Central memory CD8-positive, alpha-beta T cell (primary cell): ENCODE data around the gene VWA1.

Experiments used
- ATAC-seq: fragments of 150-1000 bp; cut with Tn5 transposase; replicated peaks from 2 replicates; pipeline ENCODE4 v1.10.0; 2022; ENCODE audit warnings: mild to moderate bottlenecking, moderate FRiP score, moderate number of reproducible peaks; ENCODE audit not compliant: poor library complexity, severe bottlenecking; ENCODE audit errors: extremely low read depth
- DNase-seq, 2 donors: peaks; one replicate each; pipeline ENCODE4 v3.0.0; 2021; ENCODE audit warnings: low spot score in 2 of 2
- H3K27ac Mint-ChIP-seq: one replicate; pipeline ENCODE4 v1.8.0; 2022; ENCODE audit warnings: low read depth, mild to moderate bottlenecking, moderate library complexity, mixed read lengths
- H3K27me3 Mint-ChIP-seq: one replicate; pipeline ENCODE4 v1.8.0; 2022; ENCODE audit warnings: mixed read lengths
- H3K36me3 Mint-ChIP-seq: one replicate; pipeline ENCODE4 v1.8.0; 2022; ENCODE audit warnings: mild to moderate bottlenecking, moderate library complexity, mixed read lengths; ENCODE audit not compliant: insufficient read depth
- H3K4me1 Mint-ChIP-seq: one replicate; pipeline ENCODE4 v1.8.0; 2022; ENCODE audit warnings: mixed read lengths
- H3K4me3 Mint-ChIP-seq: one replicate; pipeline ENCODE4 v1.8.0; 2022; ENCODE audit warnings: mild to moderate bottlenecking, moderate library complexity, mixed read lengths
- H3K9me3 Mint-ChIP-seq: one replicate; pipeline ENCODE4 v1.8.0; 2022; ENCODE audit warnings: mixed read lengths

Gene VWA1

GRCh38 chr1:1429671-1430073, 5.8 kb upstream of the VWA1 start:
- peaks cover 38% of the 10 kb centered on the region for H3K27me3 Mint-ChIP-seq
- no peaks in the 10 kb centered on the region for H3K9me3 Mint-ChIP-seq
- no peak for ATAC-seq
- H3K36me3 Mint-ChIP-seq: no peaks in the 10 kb centered on the region
- no peak overlapping the region for H3K27ac Mint-ChIP-seq
- no peaks in the 10 kb centered on the region for H3K4me1 Mint-ChIP-seq
- no peak overlapping the region for H3K4me3 Mint-ChIP-seq
- DNase-seq: no peak

GRCh38 chr1:1430114-1430982, 5.1 kb upstream of the VWA1 start:
- ATAC-seq: no peak
- Mint-ChIP-seq H3K4me1 (no peaks in the 10 kb centered on the region), H3K9me3 (no peaks in the 10 kb centered on the region), H3K27me3 (peaks cover 39% of the 10 kb centered on the region), H3K4me3 (no peak overlapping the region), H3K27ac (no peak overlapping the region), H3K36me3 (no peaks in the 10 kb centered on the region)
- DNase-seq: no peak

GRCh38 chr1:1430992-1431844, 4.3 kb upstream of the VWA1 start:
- Mint-ChIP-seq H3K9me3 (no peaks in the 10 kb centered on the region), H3K27ac (no peak overlapping the region), H3K4me3 (no peak overlapping the region), H3K36me3 (no peaks in the 10 kb centered on the region), H3K27me3 (peaks cover 42% of the 10 kb centered on the region), H3K4me1 (no peaks in the 10 kb centered on the region)
- ATAC-seq: no peak
- DNase-seq: no peak

- Mint-ChIP-seq H3K9me3 (no peaks in the 10 kb centered on the region), H3K27ac (no peak overlapping the region), H3K4me1 (no peaks in the 10 kb centered on the region), H3K36me3 (no peaks in the 10 kb centered on the region), H3K27me3 (peaks cover 48% of the 10 kb centered on the region), H3K4me3 (no peak overlapping the region)
- no peak for DNase-seq
- no peak for ATAC-seq
Measured at GRCh38 chr1:1431845-1432273, 3.6 kb upstream of the VWA1 start.

GRCh38 chr1:1432274-1432950, 3.1 kb upstream of the VWA1 start:
- no peak overlapping the region for H3K4me3 Mint-ChIP-seq
- no peak for DNase-seq
- ATAC-seq: no peak

GRCh38 chr1:1432951-1433803, 2.3 kb upstream of the VWA1 start:
- no peaks in the 10 kb centered on the region for H3K36me3 Mint-ChIP-seq
- H3K4me1 Mint-ChIP-seq: no peaks in the 10 kb centered on the region
- no peak overlapping the region for H3K27ac Mint-ChIP-seq
- ATAC-seq (no peak), DNase-seq (no peak)
- no peak overlapping the region for H3K4me3 Mint-ChIP-seq
- no peaks in the 10 kb centered on the region for H3K9me3 Mint-ChIP-seq
- H3K27me3 Mint-ChIP-seq: peaks cover 46% of the 10 kb centered on the region

More at GRCh38 chr1:1432274-1432950, 3.1 kb upstream of the VWA1 start:
- Mint-ChIP-seq H3K4me1 (no peaks in the 10 kb centered on the region), H3K27ac (no peak overlapping the region), H3K9me3 (no peaks in the 10 kb centered on the region), H3K36me3 (no peaks in the 10 kb centered on the region), H3K27me3 (peaks cover 48% of the 10 kb centered on the region)

GRCh38 chr1:1433804-1434130, 1.7 kb upstream of the VWA1 start:
- Mint-ChIP-seq H3K36me3 (no peaks in the 10 kb centered on the region), H3K27ac (no peak overlapping the region), H3K27me3 (peaks cover 40% of the 10 kb centered on the region), H3K4me1 (no peaks in the 10 kb centered on the region), H3K4me3 (no peak overlapping the region), H3K9me3 (no peaks in the 10 kb centered on the region)
- DNase-seq (no peak), ATAC-seq (no peak)

- Mint-ChIP-seq H3K4me3 (no peak overlapping the region), H3K27me3 (peaks cover 38% of the 10 kb centered on the region), H3K9me3 (no peaks in the 10 kb centered on the region), H3K4me1 (no peaks in the 10 kb centered on the region), H3K27ac (no peak overlapping the region), H3K36me3 (no peaks in the 10 kb centered on the region)
- DNase-seq: no peak
- no peak for ATAC-seq
Measured at GRCh38 chr1:1434131-1434823, 1.2 kb upstream of the VWA1 start.

GRCh38 chr1:1434824-1435105, 725 bp upstream of the VWA1 start:
- H3K27me3 Mint-ChIP-seq: peaks cover 33% of the 10 kb centered on the region
- H3K4me1 Mint-ChIP-seq: no peaks in the 10 kb centered on the region
- H3K27ac Mint-ChIP-seq: no peak overlapping the region
- H3K9me3 Mint-ChIP-seq: no peaks in the 10 kb centered on the region
- H3K4me3 Mint-ChIP-seq: peak overlapping the region; percentile 57
- ATAC-seq: no peak
- H3K36me3 Mint-ChIP-seq: no peaks in the 10 kb centered on the region
- no peak for DNase-seq

GRCh38 chr1:1435911-1436629, 580 bp downstream of the VWA1 start:
- Mint-ChIP-seq H3K36me3 (no peaks in the 10 kb centered on the region), H3K4me1 (no peaks in the 10 kb centered on the region), H3K9me3 (no peaks in the 10 kb centered on the region), H3K27ac (no peak overlapping the region), H3K4me3 (peak overlapping the region; percentile 40), H3K27me3 (peaks cover 28% of the 10 kb centered on the region)
- DNase-seq (no peak), ATAC-seq (peak; percentile 18)

GRCh38 chr1:1436630-1437032, 1.1 kb downstream of the VWA1 start:
- DNase-seq (no peak), ATAC-seq (no peak)
- Mint-ChIP-seq H3K27me3 (peaks cover 28% of the 10 kb centered on the region), H3K36me3 (no peaks in the 10 kb centered on the region), H3K9me3 (no peaks in the 10 kb centered on the region), H3K4me1 (no peaks in the 10 kb centered on the region), H3K4me3 (peak overlapping the region; percentile 40), H3K27ac (no peak overlapping the region)
